CD4-positive, alpha-beta T cell treated with Interleukin-4 for 1 hour (primary cell): ENCODE data around the gene PRKCE.

Experiments
- DNase-seq, 2 donors: peaks; one replicate each; pipeline ENCODE4 v3.0.0-alpha.2; 2020 to 2022

PRKCE gene

DNA sequence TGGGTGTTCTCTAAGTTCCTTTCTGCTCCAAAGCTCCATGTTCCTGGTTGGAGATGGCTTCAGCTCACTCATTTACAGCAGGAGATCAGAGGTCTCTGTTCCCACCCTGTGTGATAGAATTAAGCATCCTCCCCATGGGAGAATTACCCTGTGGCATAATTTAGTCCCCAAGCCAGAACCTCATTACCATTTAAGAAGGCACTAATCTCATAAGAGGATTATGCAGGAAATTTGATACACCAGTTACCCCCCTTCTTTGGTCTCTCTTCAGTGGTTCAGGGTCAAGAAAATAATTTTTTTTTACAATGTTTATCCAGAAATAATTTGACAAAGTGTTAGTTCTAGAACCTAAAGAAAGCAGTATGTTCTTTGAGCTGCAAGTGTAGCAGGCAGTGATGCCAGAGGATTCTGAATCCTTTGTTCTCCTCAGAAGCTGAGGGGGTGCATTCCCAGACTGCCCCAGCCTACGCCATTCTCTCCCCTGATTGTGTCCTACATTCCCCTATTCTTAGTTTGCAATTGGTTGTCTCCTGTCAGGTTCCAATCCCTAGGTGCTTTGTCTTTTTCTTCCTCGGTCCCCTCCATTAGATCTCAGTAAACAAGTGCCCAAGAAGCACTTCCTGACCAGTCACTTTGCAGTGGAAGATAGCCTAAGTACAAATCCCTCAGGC lies 163.6 kb downstream of the PRKCE start:
- DNase-seq: no peak

- DNase-seq: no peak
Observed at GRCh38 chr2:45816272-45816671, 164.8 kb downstream of the PRKCE start.

GRCh38 chr2:45818591-45818990 lies 167.1 kb downstream of the PRKCE start:
- DNase-seq: no peak

GRCh38 chr2:45820048-45820447 lies 168.6 kb downstream of the PRKCE start:
- DNase-seq: no peak

GRCh38 chr2:45821558-45822271 lies 170.2 kb downstream of the PRKCE start:
- DNase-seq: no peak

DNA sequence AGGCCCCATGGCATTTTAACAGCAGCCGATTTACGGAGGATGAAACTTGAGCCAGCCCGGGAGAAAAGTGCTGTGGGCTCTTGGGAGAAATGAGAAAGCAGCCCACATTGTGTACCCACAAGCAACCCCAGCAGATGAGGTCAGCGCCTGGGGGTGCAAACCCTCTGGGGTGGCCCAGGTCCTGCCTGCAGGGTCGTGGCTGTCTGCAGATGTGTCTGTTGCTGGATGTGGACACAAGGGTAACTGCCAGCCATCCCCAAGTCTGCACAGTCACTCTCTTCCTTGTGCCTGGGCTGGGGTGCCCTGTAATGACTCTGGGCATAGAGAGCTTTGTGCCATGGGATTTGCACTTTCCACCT lies 170.8 kb downstream of the PRKCE start:
- no peak for DNase-seq

DNA sequence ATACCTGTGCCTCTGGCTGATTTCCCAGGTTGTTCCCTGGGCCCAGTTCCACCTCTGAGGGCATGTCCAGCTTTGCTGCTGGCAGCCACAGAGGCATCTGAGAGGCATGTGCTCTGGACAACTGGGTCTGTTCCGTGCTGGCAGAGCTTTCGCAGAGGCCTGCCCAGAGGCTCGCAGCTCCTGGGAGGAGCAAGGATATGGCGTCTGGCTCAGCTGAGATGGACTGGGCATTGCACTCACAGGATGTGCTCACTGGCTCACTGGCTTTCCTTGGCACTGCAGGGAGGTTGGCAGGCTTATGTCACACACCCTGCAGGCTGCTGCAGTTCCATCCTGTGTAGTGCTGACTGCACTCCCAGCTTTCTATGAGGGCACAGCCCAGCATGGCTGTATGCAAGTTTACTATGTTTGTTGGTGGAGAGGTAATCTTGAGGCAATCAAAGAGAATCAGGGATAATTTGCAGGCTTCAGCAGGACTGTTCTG lies 172.3 kb downstream of the PRKCE start:
- no peak for DNase-seq

- DNase-seq: no peak
Observed at GRCh38 chr2:45825001-45825651, 173.7 kb downstream of the PRKCE start.

GRCh38 chr2:45826460-45826859 lies 175.0 kb downstream of the PRKCE start:
- no peak for DNase-seq

DNA sequence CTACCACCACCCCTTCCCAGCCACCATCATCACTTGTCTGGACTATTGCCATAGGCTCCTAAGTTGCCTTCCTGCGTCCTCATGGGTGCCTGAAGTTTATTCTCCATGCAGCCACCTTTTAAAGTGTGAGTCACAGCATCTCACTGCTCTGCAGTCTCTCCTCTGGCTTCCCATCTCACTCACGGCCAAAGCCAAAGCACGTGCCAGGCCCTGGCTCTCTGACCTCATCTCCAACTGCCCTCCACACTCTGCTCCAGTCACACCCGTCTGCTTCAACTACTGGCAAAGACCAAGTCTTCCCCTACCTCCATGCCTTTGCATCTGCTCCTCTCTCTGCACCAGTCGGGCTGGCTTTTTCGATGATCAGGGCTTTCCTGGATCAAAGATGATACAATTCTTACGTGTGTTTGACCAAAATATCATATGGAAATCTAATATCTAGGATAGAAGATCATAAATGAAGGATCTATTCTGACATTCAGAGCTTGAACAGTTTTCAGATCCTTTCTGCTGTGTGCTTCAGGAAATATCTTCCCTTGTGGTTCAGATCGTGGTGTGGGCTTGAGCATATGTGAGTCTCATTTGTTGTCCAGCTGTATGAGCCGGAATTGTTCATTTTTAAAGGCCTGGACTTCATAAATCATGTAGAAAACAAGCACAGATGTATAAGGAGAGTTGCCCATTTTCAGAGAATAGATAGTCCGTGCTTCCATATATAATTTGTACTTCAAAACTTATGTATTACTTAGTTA lies 175.6 kb downstream of the PRKCE start:
- DNase-seq: no peak

- DNase-seq: no peak
Observed at GRCh38 chr2:45830322-45830721, 178.8 kb downstream of the PRKCE start.

GRCh38 chr2:45833301-45833967 lies 182.0 kb downstream of the PRKCE start:
- DNase-seq: no peak

DNA sequence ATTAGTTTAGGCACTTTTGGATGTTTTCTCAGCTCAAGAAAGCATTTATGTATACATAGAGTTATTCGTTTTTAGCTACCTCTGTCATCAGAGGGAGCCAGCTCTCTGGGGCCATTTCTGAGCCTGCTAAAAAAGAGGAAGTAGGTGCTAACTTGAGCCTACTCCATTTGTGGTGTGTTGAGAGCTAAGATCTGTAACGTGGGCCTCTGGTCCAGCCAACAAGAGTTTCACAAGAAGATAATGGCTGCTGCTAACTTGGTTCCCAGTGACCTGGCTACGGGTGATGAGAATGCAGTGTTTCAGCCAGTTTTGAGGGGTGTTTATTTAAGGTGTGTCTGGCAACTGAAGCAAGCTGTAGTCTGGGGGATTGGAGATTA lies 182.5 kb downstream of the PRKCE start:
- peak in 1 of 2 donors; percentile 26 for DNase-seq

DNA sequence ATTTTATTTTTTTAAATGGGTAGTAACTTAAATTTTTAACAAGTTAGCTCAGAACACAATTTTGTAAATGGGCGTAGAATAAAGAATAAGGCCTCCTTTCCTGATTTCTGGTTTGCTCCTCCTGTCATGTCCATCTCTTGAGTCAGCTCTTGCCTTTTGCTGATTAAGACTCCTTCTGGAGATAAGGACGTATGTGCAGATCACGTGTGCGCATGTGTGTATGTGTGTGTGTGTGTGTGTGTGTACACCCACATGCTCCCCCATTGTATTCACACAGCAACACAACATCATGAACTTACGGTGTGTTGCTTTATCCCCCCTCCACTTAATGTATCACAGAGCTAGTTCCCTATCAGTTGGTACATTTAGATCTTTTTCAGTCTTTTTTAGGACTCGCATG lies 182.9 kb downstream of the PRKCE start:
- no peak for DNase-seq

DNA sequence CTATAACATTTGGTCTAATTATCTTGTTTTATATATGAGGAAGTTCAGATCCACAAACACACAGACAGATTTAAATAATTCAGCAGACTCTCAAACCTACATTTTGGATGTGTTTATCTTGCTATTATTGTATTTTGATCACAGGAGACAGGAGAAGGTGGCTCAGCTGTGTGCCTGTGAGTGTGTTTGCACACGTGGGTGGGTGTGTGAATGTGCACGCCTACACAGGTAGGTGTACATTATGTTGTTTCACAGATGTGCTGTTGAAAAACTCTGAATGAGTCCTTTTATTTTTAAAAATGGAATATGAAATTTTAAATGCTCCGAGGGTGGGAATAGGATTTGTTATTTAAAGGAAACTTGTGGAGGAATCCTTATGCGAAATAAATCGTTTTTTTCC lies 183.4 kb downstream of the PRKCE start:
- no peak for DNase-seq

DNA sequence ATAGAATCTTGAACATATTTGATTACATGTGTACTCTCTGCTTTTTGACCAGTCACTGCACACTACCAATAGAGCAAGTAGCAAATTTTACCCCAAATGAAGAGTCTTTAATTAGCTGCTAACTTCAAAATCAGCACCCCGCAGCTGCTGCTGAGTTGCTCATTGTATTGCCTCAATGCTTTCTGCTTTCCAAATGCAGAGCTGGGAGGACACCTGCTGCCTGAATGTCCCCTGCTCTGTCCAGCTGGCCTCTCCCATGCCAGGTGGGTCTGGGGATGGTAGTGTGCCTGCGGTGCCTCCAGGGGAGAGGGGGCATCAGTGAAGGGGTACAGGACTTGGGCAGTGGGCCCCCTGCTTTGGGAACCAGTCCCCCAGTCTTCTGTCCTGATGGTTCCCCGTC lies 184.8 kb downstream of the PRKCE start:
- no peak for DNase-seq

DNA sequence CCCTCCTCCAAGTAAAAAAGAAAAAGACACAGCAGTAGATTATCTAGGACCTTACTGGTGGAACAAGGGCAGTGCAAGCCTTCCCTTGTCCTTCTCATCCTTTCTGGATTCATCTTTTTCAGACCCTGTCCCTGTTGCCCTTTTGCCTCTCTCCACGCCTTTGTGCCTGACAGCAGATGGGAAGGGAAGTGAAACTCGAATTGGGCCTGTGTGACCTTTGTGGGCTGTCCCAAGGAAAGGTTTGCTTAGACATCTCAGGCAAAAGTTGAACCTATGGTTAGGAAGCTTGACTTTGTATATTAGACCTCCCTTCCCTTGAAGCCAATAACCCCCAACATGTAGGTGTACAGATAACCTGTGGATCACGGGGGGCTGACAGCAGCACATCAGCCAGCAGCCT lies 185.3 kb downstream of the PRKCE start:
- DNase-seq: peak in 1 of 2 donors; percentile 46

GRCh38 chr2:45837812-45838341 lies 186.4 kb downstream of the PRKCE start:
- DNase-seq: no peak

DNA sequence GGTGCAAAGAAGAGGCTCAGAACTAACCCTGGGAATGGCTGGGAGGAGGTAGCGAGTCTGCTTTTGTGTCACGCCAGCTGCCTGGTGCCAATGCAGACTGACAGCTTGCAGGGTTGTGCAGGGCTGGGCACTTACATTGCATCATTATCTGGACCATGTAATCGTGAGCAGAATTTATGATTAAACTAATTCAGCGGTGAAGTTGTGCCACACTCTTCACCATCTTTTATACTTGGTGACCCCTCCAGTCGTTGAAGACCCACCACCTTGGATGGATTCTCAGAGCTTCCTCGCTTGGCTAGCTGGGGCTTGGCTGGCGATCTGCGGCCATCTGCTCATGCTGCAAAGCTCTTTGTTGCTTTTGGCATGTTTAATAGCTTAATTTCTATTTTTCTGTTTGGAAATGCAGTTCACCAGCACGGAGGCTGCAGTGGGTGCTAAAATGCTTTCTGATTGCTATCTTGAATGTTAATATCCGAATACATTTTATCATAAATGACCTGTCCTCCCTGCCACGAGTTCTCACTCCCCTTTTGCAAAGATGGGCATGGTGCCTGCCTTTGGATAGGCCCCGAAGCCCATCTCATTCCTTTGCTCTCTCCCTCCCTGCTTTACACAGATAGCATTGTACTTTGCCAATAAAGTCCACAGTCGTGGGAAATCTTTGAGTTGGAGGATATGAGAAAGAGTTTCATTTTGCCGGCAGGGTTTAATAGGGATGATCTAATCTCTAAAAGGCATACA lies 188.2 kb downstream of the PRKCE start:
- DNase-seq: no peak

GRCh38 chr2:45840481-45840880 lies 189.0 kb downstream of the PRKCE start:
- DNase-seq: no peak

GRCh38 chr2:45841752-45842407 lies 190.4 kb downstream of the PRKCE start:
- DNase-seq: no peak
